Glomerular visceral epithelial cell (primary cell): ENCODE data around the gene GJA1.

Experiments
- DNase-seq: peaks from one replicate; pipeline ENCODE4 v3.0.0-alpha.2; 2016; ENCODE audit errors: extremely low spot score

The GJA1 gene

DNA sequence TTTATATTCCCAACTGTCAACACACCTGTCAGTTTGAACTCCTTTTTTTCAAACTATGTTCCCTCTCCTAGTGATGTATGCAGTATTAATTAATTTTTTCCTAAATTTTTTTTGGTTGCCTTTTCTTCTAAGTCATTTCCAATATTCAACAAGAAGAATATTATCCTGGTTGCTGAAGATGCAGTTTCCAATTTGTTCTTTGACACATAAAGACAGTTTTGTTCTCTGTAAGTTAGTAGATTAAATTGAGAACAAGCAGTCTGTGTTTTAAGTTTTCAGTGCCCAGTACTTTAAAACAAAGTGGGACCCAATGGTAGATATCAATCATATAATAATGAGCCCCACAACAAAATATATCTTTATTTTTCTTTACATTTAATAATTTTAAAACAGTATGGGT lies 47.3 kb downstream of the GJA1 start:
- DNase-seq: no peak

DNA sequence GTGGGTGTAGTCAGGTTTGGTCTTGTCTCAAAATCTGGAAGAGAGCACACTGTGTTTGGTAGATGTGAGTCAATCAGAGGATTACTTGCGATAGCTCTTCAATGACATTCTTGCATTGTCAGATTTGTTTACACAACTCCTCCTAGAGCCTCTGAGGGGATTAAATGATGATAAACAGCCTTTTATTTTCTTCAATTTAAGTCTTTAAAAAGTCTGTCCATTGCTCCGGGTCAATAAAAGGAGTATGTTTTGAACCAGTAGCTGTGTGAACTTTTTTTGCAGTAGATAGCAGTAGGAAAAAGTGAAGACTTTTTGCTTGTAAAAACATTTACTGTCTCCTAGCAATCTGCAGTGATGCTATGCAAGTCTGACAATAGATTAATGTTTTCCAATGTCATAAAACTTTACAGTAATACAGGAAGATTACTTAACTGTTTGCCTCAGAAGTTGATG lies 49.9 kb downstream of the GJA1 start:
- no peak for DNase-seq

DNA sequence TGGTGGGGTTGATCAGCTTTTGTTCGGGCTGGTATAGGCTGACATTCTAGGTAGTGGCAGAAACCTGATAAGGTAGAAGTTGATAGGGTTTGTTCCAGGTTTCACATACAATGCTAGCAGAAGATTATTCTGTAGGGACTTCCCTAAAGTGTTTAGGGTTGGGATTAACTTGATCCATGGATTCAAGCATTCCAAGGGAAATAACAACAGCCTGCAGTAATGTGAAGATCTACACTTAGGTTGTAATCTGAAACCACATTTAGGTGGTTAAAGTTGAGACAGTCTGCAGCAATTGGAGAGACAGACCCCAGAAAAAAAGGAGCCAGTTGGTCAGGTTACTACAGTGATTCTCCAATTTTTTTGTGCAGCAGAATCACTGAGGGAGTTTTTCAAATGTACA lies 56.1 kb downstream of the GJA1 start:
- DNase-seq: no peak

DNA sequence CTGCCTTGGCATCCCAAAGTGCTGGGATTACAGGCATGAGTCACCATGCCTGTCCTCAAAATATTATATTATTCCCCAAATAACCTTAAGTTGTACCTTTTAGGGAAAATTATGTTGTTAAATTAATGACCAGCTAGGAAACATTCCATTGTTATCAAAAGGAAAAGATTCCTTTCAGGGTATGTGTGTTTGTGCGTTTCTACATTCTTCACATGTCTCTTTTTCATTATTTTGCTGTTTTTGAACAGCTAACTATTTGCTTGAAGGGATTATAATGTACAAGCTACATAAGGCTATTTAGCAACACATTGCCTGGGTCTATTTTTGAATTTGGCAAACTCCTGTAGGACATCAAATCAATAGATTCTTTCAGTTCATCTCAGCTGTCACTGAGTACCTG lies 57.1 kb downstream of the GJA1 start:
- no peak for DNase-seq

DNA sequence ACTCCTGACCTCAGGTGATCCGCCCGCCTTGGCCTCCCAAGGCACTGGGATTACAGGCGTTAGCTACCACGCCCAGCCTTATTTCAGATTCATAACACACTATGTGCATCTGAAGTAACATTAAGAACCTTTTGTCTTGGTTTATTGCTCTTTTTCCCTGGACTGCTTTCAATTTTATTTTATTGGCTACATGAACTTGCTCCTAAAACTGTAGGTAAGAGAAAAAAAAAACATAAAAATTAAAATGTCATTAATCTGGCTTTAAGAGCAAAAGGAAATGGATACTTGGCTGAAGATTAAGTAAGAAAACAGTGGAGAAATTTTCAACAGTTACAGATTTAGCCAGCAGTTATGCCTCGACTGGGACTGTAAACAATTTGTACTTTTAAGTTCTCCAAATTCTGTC lies 62.5 kb downstream of the GJA1 start:
- no peak for DNase-seq

DNA sequence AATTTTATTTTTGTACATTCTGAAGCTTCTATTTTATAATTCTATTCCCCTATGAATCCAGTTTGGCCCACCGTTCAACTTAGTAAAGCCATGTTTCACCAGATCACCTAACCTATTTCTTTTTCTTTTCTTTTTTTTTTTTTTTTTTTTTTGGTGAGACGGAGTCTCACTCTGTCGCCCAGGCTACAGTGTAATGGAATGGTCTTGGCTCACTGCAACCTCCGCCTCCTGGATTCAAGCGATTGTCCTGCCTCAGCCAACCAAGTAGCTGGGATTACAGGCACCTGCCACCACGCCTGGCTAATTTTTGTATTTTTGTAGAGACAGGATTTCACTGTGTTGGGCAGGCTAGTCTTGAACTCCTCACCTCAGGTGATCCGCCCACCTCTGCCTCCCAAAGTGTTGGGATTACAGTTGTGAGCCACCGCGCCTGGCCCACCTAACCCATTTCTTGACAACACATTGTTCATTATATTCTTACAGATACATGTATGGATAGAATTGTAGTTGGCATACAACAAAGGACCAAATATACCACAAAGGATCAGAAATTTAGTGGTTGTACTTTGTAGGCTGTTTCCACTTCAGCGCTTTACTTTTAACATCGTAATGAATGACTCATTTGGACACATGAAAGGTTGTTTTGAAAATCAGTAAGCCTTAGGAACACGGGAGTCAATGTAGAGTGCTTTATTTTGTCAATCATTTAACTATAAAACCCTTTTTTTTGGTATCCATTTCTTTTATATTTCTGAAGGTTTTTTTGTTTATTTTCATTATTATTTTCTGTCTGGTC lies 63.2 kb downstream of the GJA1 start:
- DNase-seq: peak; percentile 62
